ENCODE results near the gene KLHL42. TPM values are rescaled to one million over a fixed set of nuclear protein-coding genes. Genes with fewer than 3 reads are reported as not detected.
A peak's percentile ranks its signal among the peaks of the same experiment; 100 is the strongest.
"Not testable (repeated sequence)": the region's sequence is repeated elsewhere in the genome, so short reads cannot be mapped to it uniquely, and the experiment has no call there.

The KLHL42 gene
- total RNA-seq, 6 donors from 2014 or later = 18.5 to 46.1 (median 22.6) TPM

DNA sequence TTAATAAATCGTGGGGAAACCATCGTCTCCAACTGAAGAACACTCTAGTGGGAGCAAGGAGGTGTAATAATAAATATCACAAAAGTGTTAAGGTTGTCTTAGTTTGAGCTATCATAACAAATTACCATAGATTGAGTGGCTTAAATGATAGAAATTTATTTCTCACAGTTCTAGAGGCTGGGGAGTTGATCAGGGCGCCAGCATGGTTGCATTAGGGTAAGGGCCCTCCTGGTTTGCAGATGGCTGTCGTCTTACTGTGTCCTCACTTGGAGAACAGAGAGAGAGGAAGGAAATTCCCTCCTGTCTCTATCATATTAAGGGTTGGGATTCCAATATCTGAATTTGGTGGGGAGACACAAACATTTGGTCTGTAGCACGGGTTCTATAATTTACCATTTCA, 36.4 kb upstream of the KLHL42 start:
- H3K27me3 ChIP-seq = no peaks in the 10 kb centered on the region
- H3K9me3 ChIP-seq = no peaks in the 10 kb centered on the region
- no peak for TF ChIP-seq POLR2AphosphoS5 (IDR thresholded peaks at IDR 0.05)
- no peak for TF ChIP-seq POLR2A (IDR thresholded peaks at IDR 0.05)
- TF ChIP-seq, protein P1, sequence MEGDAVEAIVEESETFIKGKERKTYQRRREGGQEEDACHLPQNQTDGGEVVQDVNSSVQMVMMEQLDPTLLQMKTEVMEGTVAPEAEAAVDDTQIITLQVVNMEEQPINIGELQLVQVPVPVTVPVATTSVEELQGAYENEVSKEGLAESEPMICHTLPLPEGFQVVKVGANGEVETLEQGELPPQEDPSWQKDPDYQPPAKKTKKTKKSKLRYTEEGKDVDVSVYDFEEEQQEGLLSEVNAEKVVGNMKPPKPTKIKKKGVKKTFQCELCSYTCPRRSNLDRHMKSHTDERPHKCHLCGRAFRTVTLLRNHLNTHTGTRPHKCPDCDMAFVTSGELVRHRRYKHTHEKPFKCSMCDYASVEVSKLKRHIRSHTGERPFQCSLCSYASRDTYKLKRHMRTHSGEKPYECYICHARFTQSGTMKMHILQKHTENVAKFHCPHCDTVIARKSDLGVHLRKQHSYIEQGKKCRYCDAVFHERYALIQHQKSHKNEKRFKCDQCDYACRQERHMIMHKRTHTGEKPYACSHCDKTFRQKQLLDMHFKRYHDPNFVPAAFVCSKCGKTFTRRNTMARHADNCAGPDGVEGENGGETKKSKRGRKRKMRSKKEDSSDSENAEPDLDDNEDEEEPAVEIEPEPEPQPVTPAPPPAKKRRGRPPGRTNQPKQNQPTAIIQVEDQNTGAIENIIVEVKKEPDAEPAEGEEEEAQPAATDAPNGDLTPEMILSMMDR (IDR thresholded peaks at IDR 0.05) = no peak
- no peak for TF ChIP-seq EP300 (IDR thresholded peaks at IDR 0.05)
- H3K36me3 ChIP-seq = peaks cover 0 to 54% (median 11%) of the 10 kb centered on the region in 4 donors
- WGBS, 2 donors = 96% methylated on average over 5 of the region's 5 CpGs
- peaks cover 0 to 12% (median 0%) of the 10 kb centered on the region in 4 donors for H3K4me1 ChIP-seq
- no peak for ATAC-seq (ENCODE audit: low FRiP score in 2 of 2)
- H3K27ac ChIP-seq = no peak overlapping the region
- no peak overlapping the region for H3K4me3 ChIP-seq
- DNase-seq = no peak

DNA sequence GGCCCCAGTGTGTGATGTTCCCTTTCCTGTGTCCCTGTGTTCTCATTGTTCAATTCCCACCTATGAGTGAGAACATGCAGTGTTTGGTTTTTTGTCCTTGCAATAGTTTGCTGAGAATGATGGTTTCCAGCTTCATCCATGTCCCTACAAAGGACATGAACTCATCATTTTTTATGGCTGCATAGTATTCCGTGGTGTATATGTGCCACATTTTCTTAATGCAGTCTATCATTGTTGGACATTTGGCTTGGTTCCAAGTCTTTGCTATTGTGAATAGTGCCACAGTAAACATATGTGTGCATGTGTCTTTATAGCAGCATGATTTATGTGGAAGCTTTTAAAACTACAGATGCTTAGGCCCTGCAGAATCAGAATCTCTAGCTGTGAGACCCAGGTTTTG, 34.3 kb upstream of the KLHL42 start:
- H3K36me3 ChIP-seq = peaks cover 0 to 33% (median 7%) of the 10 kb centered on the region in 4 donors
- WGBS, 2 donors = 100% methylated on average over 1 of the region's 1 CpG; no CpG with 5 or more reads in 1 of the 2 donors
- not testable (repeated sequence) for H3K27ac ChIP-seq; H3K9me3 ChIP-seq; H3K27me3 ChIP-seq; DNase-seq; ATAC-seq (ENCODE audit: low FRiP score in 2 of 2); H3K4me3 ChIP-seq
- peaks cover 0 to 12% (median 0%) of the 10 kb centered on the region in 4 donors for H3K4me1 ChIP-seq

DNA sequence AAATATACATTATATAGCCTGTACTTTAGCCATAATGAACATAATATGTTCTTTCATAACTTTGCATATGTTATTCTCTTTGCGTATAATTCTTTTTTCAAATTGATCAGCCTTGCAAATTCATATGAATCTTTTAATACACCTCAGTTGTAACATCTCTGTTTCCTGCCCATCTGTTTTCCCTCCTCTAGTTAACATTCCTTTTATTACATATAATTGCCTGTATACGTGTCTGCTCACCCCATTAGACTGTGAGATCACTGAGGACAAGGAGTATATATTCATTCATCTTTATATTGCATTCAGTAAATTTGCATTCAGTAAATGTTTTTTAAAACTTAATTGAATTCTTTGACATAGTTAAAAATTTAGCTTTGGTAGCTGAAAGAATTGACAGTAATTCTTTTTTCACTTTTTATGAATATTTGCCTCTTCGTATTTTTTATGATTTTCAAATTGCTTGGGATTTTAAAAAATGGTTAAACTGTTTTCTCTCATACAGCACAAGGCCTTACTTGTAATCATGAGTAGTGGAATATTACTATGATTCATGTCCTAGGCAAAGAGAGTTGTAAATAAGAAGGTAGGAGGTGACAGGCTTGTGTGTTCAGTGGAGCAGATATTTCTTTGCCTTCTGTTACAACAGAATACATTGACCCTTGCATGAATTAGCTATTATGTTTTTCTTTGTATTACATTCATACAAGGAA, 32.8 kb upstream of the KLHL42 start:
- no peaks in the 10 kb centered on the region for H3K27me3 ChIP-seq
- H3K4me3 ChIP-seq = no peak overlapping the region
- peaks cover 0 to 27% (median 7%) of the 10 kb centered on the region in 4 donors for H3K36me3 ChIP-seq
- TF ChIP-seq EP300 (IDR thresholded peaks at IDR 0.05) (no peak), POLR2AphosphoS5 (IDR thresholded peaks at IDR 0.05) (no peak), POLR2A (IDR thresholded peaks at IDR 0.05) (no peak)
- TF ChIP-seq, protein P1 (IDR thresholded peaks at IDR 0.05) = no peak
- 90 to 93% methylated on average over 3 of the region's 3 CpGs for WGBS, 2 donors
- no peaks in the 10 kb centered on the region for H3K9me3 ChIP-seq
- DNase-seq = no peak
- peak in 1 of 2 donors; percentile 53 for ATAC-seq (ENCODE audit: low FRiP score in 2 of 2)
- H3K27ac ChIP-seq = peak overlapping the region in 3 of 4 donors; percentile 35 to 65 (median 60)
- peaks cover 0 to 12% (median 0%) of the 10 kb centered on the region in 4 donors for H3K4me1 ChIP-seq

DNA sequence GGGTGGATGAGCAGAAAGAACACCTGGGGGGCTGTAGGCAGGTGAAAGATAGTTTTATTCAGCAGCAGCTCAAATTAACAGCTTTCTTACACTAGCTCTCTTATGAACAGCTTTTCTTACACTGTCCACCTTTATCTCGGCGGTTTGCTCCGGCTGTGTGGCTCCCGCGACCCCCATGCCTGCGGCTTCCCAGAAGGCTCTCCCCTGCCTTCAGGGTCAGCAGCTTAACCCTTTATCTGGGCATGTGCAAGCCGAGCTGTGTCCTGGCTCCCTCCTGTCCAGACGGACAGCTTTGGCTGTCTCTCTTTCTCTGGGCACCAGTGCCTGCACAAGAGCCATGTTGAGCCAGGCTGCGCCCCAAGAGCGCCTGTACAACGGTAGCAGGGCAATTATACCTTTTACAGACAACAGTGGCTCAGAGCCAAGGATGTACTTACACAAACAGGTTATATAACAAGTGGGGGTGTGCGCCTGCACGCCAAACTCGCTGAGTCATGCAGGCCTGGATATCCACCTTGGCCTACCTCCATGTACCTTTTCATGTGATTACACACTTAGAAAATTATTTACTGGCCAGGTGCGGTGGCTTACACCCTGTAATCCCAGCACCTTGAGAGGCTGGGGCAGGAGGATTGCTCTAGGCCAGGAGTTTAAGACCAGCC, 28.5 kb upstream of the KLHL42 start:
- DNase-seq (peak; percentile 22 to 55), ATAC-seq (ENCODE audit: low FRiP score in 2 of 2) (no peak)
- Histone ChIP-seq H3K4me3 (no peak overlapping the region), H3K36me3 (peaks cover 2 to 16% (median 7%) of the 10 kb centered on the region in 4 donors), H3K9me3 (no peaks in the 10 kb centered on the region), H3K27me3 (no peaks in the 10 kb centered on the region), H3K4me1 (peaks cover 0 to 12% (median 0%) of the 10 kb centered on the region in 4 donors), H3K27ac (no peak overlapping the region)
- WGBS, 2 donors = 90 to 92% methylated on average over 12 to 15 of the region's 15 CpGs
- TF ChIP-seq, protein P1 (IDR thresholded peaks at IDR 0.05) = no peak
- no peak for TF ChIP-seq POLR2A (IDR thresholded peaks at IDR 0.05)
- no peak for TF ChIP-seq POLR2AphosphoS5 (IDR thresholded peaks at IDR 0.05)
- no peak for TF ChIP-seq EP300 (IDR thresholded peaks at IDR 0.05)

DNA sequence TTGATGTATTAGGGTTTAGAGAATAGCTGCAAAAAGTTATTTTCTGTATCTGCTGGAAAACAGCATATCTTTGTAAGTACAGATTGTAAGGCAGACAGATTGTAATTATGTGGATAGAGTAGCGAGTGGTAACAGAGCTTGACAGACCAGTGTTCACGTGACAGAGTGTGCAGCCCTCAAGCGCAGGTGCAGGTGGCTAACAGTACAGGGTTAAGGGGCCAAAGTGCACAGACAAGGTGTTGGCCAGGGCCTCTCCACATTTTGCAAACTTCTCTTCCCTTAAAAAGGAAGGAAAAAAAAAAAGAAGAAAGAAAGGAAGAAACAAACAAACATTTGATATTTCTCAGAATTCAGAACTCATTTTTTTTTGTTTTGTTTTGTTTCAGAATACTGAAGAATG, 25.2 kb upstream of the KLHL42 start:
- H3K4me1 ChIP-seq = no peaks in the 10 kb centered on the region
- H3K27ac ChIP-seq = no peak overlapping the region
- H3K4me3 ChIP-seq = no peak overlapping the region
- ATAC-seq (ENCODE audit: low FRiP score in 2 of 2) (no peak), DNase-seq (no peak)
- 91 to 93% methylated on average over 3 of the region's 3 CpGs for WGBS, 2 donors
- H3K27me3 ChIP-seq = no peaks in the 10 kb centered on the region
- no peaks in the 10 kb centered on the region for H3K9me3 ChIP-seq
- TF ChIP-seq POLR2AphosphoS5 (IDR thresholded peaks at IDR 0.05) = no peak
- TF ChIP-seq EP300 (IDR thresholded peaks at IDR 0.05) = no peak
- TF ChIP-seq POLR2A (IDR thresholded peaks at IDR 0.05) = no peak
- TF ChIP-seq, protein P1 (IDR thresholded peaks at IDR 0.05) = no peak
- H3K36me3 ChIP-seq = peaks cover 5 to 19% (median 7%) of the 10 kb centered on the region in 4 donors

Measured in upper lobe of left lung (tissue), 6 donors.